Measurements from ENCODE around the gene FOXI2.

- TF ChIP-seq POLR2A (IDR thresholded peaks at IDR 0.05; ENCODE audit: low read length): no peak
- no peak for TF ChIP-seq GATA1 (IDR thresholded peaks at IDR 0.05; ENCODE audit: low read depth, low read length)
Measured at GRCh38 chr10:127715249-127715648, 21.7 kb upstream of the FOXI2 start.

Data from erythroblast (primary cell).